PC-3 (cell line): ENCODE data around the gene DHX34.

ENCODE experiments used
- EZH2 ChIP-seq: fragments of 300-600 bp; sonication (generic); IDR thresholded peaks from one replicate; pipeline ENCODE4 v1.6.1; 2017; ENCODE audit warnings: antibody characterized with exemption, mild to moderate bottlenecking, low read length; ENCODE audit not compliant: unreplicated experiment
- TF ChIP-seq, protein P1 (sequence below): fragments of 300-600 bp; sonication (generic); conservative IDR thresholded peaks from 2 replicates; pipeline ENCODE4 v1.5.1; 2017; ENCODE audit warnings: antibody characterized with exemption, low read depth, mild to moderate bottlenecking, low read length

- TF ChIP-seq, protein P1, sequence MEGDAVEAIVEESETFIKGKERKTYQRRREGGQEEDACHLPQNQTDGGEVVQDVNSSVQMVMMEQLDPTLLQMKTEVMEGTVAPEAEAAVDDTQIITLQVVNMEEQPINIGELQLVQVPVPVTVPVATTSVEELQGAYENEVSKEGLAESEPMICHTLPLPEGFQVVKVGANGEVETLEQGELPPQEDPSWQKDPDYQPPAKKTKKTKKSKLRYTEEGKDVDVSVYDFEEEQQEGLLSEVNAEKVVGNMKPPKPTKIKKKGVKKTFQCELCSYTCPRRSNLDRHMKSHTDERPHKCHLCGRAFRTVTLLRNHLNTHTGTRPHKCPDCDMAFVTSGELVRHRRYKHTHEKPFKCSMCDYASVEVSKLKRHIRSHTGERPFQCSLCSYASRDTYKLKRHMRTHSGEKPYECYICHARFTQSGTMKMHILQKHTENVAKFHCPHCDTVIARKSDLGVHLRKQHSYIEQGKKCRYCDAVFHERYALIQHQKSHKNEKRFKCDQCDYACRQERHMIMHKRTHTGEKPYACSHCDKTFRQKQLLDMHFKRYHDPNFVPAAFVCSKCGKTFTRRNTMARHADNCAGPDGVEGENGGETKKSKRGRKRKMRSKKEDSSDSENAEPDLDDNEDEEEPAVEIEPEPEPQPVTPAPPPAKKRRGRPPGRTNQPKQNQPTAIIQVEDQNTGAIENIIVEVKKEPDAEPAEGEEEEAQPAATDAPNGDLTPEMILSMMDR: no peak
- TF ChIP-seq EZH2: no peak
Measured at GRCh38 chr19:47413941-47414340, 64.8 kb downstream of the DHX34 start.
